Aorta (tissue), 5 donors: ENCODE measurements around the gene ERBB4. TPM values are rescaled to one million over a fixed set of nuclear protein-coding genes. Genes with fewer than 3 reads are reported as not detected.
A peak's percentile ranks its signal among the peaks of the same experiment; 100 is the strongest.
"Not testable (repeated sequence)": the region's sequence is repeated elsewhere in the genome, so short reads cannot be mapped to it uniquely, and the experiment has no call there.

ENCODE experiments used
- ATAC-seq: fragments of 200-7000 bp; cut with Tn5 transposase; one replicate; pipeline ENCODE4 v1.9.1; 2022; ENCODE audit warnings: moderate library complexity; ENCODE audit not compliant: low FRiP score
- DNase-seq, 2 donors: peaks; one replicate each; pipeline ENCODE4 v3.0.0-alpha.2; 2020
- H3K27ac ChIP-seq, 2 donors: one replicate each; pipeline ENCODE4 v1.5.1; 2013; ENCODE audit warnings: low read length in 2 of 2, mild to moderate bottlenecking in 2 of 2, moderate library complexity in 2 of 2, control low read depth in 1 of 2, inconsistent platforms in 1 of 2, low read depth in 1 of 2
- H3K27me3 ChIP-seq, 2 donors: one replicate each; pipeline ENCODE4 v1.6.1; 2013; ENCODE audit warnings: control low read depth in 1 of 2, low read length in 1 of 2, mild to moderate bottlenecking in 1 of 2, moderate library complexity in 1 of 2; ENCODE audit not compliant: insufficient read depth in 2 of 2, control insufficient read depth in 1 of 2
- H3K36me3 ChIP-seq, 2 donors: one replicate each; pipeline ENCODE4 v1.6.1; 2013; ENCODE audit warnings: control low read depth in 1 of 2, low read length in 1 of 2, mild to moderate bottlenecking in 1 of 2; ENCODE audit not compliant: insufficient read depth in 2 of 2, control insufficient read depth in 1 of 2
- H3K4me1 ChIP-seq, 2 donors: one replicate each; pipeline ENCODE4 v1.6.1; 2013; ENCODE audit warnings: low read length in 2 of 2, control low read depth in 1 of 2, mild to moderate bottlenecking in 1 of 2, moderate library complexity in 1 of 2; ENCODE audit not compliant: insufficient read depth in 2 of 2, control insufficient read depth in 1 of 2
- H3K4me3 ChIP-seq, 2 donors: one replicate each; pipeline ENCODE4 v1.5.1; 2013; ENCODE audit warnings: low read length in 2 of 2, control low read depth in 1 of 2, mild to moderate bottlenecking in 1 of 2
- H3K9me3 ChIP-seq: one replicate; pipeline ENCODE4 v1.6.1; 2013; ENCODE audit warnings: mild to moderate bottlenecking, low read length; ENCODE audit not compliant: control insufficient read depth
- WGBS, 2 donors: extraction: QIAGEN DNeasy Blood & Tissue Kit; methylation state at CpG; one replicate each; pipeline ENCODE4 v1.1.7; 2013; 5-methylcytosine and 5-hydroxymethylcytosine counted together
- intact Hi-C, 2 donors: fragments of 100-400 bp; cut with DNase I; formaldehyde crosslinking; loops; one replicate each; pipeline versions ENCODE4 v1.14.2 to v1.15.0; 2022
- polyA plus RNA-seq, 2 donors: library from polyadenylated mRNA; stranded (reverse); fragments of 200-250 nt; gene quantifications; one replicate each; pipeline ENCODE4 v1.2.3, GENCODE V29; 2013
- total RNA-seq, 2 donors: library from RNA; stranded (reverse); fragmentation: NEBNext Ultra II Directional; extraction: Animal tissue kit (Norgen Biotek cat#: 25700); gene quantifications; one replicate each; pipeline ENCODE4 v1.2.1, GENCODE V29; 2021
- donor health status: healthy with polysubstance abuse.
- donor health status: Bipolar disorder and iron deficiency.
- donor health status: DM: no; HTN: no; CAD: no.
- donor health status: DM: no; HTN: no; CAD: no.
- donor health status: DM: yes; HTN: yes; CAD: no.

ERBB4 gene
- total and polyA plus RNA-seq, 4 donors = 1.3 to 42.0 (median 15.0) TPM

GRCh38 chr2:212242724-212243123 lies 295.9 kb downstream of the ERBB4 start:
- no peak for ATAC-seq
- 9 to 21% methylated on average over 1 of the region's 1 CpG for WGBS, 2 donors
- no peaks in the 10 kb centered on the region for H3K9me3 ChIP-seq

GRCh38 chr2:212238152-212238551 lies 300.4 kb downstream of the ERBB4 start:
- H3K4me3 ChIP-seq, H3K36me3 ChIP-seq, intact Hi-C loops, DNase-seq, H3K4me1 ChIP-seq, ATAC-seq, H3K27me3 ChIP-seq, H3K27ac ChIP-seq, H3K9me3 ChIP-seq: not testable (repeated sequence)
- 85 to 94% methylated on average over 3 of the region's 3 CpGs for WGBS, 2 donors

More at GRCh38 chr2:212242724-212243123, 295.9 kb downstream of the ERBB4 start:
- intact Hi-C loops = no loop called here
- Histone ChIP-seq H3K27ac (no peak overlapping the region), H3K4me3 (no peak overlapping the region), H3K27me3 (no peaks in the 10 kb centered on the region), H3K4me1 (peaks cover 0 to 2% of the 10 kb centered on the region in 2 donors), H3K36me3 (no peaks in the 10 kb centered on the region)
- no peak for DNase-seq

- DNase-seq (no peak), ATAC-seq (no peak)
- H3K4me1 ChIP-seq = no peaks in the 10 kb centered on the region
- H3K4me3 ChIP-seq = no peak overlapping the region
- WGBS, 2 donors = 65 to 69% methylated on average over 13 of the region's 13 CpGs
- no peaks in the 10 kb centered on the region for H3K36me3 ChIP-seq
- H3K27ac ChIP-seq = no peak overlapping the region
- no peaks in the 10 kb centered on the region for H3K9me3 ChIP-seq
- intact Hi-C loops = no loop called here
- H3K27me3 ChIP-seq = no peaks in the 10 kb centered on the region
These were observed 301.1 kb downstream of the ERBB4 start for GRCh38 chr2:212237350-212238095.

- WGBS, 2 donors = 37 to 41% methylated on average over 2 of the region's 2 CpGs
These were observed 309.8 kb downstream of the ERBB4 start for GRCh38 chr2:212228743-212229171.

GRCh38 chr2:212227755-212228154 lies 310.8 kb downstream of the ERBB4 start:
- DNase-seq = peak in 1 of 2 donors; percentile 51
- intact Hi-C loops = no loop called here
- ATAC-seq = peak; percentile 78

More at GRCh38 chr2:212228743-212229171, 309.8 kb downstream of the ERBB4 start:
- intact Hi-C loops = no loop called here
- ATAC-seq (no peak), DNase-seq (no peak)
- Histone ChIP-seq H3K9me3 (no peaks in the 10 kb centered on the region), H3K27ac (no peak overlapping the region), H3K27me3 (no peaks in the 10 kb centered on the region), H3K4me1 (no peaks in the 10 kb centered on the region), H3K36me3 (peaks cover 0 to 1% of the 10 kb centered on the region in 2 donors), H3K4me3 (no peak overlapping the region)

GRCh38 chr2:212226114-212226513 lies 312.5 kb downstream of the ERBB4 start:
- Histone ChIP-seq H3K4me1 (no peaks in the 10 kb centered on the region), H3K4me3 (no peak overlapping the region), H3K27ac (no peak overlapping the region), H3K9me3 (no peaks in the 10 kb centered on the region), H3K36me3 (peaks cover 0 to 1% of the 10 kb centered on the region in 2 donors), H3K27me3 (no peaks in the 10 kb centered on the region)
- intact Hi-C loops = no loop called here
- WGBS, 2 donors = 96 to 100% methylated on average over 1 of the region's 1 CpG
- DNase-seq = no peak
- no peak for ATAC-seq

More at GRCh38 chr2:212227755-212228154, 310.8 kb downstream of the ERBB4 start:
- H3K4me1 ChIP-seq = no peaks in the 10 kb centered on the region
- H3K4me3 ChIP-seq = no peak overlapping the region
- H3K27me3 ChIP-seq = no peaks in the 10 kb centered on the region
- no peak overlapping the region for H3K27ac ChIP-seq
- H3K36me3 ChIP-seq = peaks cover 0 to 1% of the 10 kb centered on the region in 2 donors
- 14 to 25% methylated on average over 4 of the region's 4 CpGs for WGBS, 2 donors
- H3K9me3 ChIP-seq = no peaks in the 10 kb centered on the region

GRCh38 chr2:212223696-212224095 lies 314.9 kb downstream of the ERBB4 start:
- Histone ChIP-seq H3K36me3 (peaks cover 0 to 1% of the 10 kb centered on the region in 2 donors), H3K27me3 (no peaks in the 10 kb centered on the region), H3K4me1 (peaks cover 0 to 2% of the 10 kb centered on the region in 2 donors), H3K4me3 (no peak overlapping the region), H3K27ac (no peak overlapping the region), H3K9me3 (no peaks in the 10 kb centered on the region)
- intact Hi-C loops = no loop called here
- 68 to 80% methylated on average over 2 of the region's 2 CpGs for WGBS, 2 donors
- DNase-seq (no peak), ATAC-seq (no peak)

GRCh38 chr2:212213191-212213590 lies 325.4 kb downstream of the ERBB4 start:
- ATAC-seq (no peak), DNase-seq (no peak)
- Histone ChIP-seq H3K27me3 (no peaks in the 10 kb centered on the region), H3K36me3 (no peaks in the 10 kb centered on the region), H3K27ac (no peak overlapping the region), H3K4me3 (no peak overlapping the region), H3K4me1 (no peaks in the 10 kb centered on the region), H3K9me3 (no peaks in the 10 kb centered on the region)
- intact Hi-C loops = no loop called here
- 76 to 85% methylated on average over 1 of the region's 1 CpG for WGBS, 2 donors

GRCh38 chr2:212208467-212208866 lies 330.1 kb downstream of the ERBB4 start:
- Histone ChIP-seq H3K36me3 (no peaks in the 10 kb centered on the region), H3K4me1 (no peaks in the 10 kb centered on the region), H3K4me3 (no peak overlapping the region), H3K9me3 (no peaks in the 10 kb centered on the region), H3K27me3 (no peaks in the 10 kb centered on the region), H3K27ac (no peak overlapping the region)
- intact Hi-C loops = no loop called here
- WGBS, 2 donors = 47 to 79% methylated on average over 1 of the region's 1 CpG
- DNase-seq (no peak), ATAC-seq (no peak)
